Prostate gland (tissue), 2 donors: ENCODE data around the gene PGP.

Experiments
- POLR2A ChIP-seq: fragments of 450-650 bp; IDR thresholded peaks from one replicate; pipeline ENCODE4 v1.6.1; 2016; ENCODE audit warnings: antibody characterized with exemption, mild to moderate bottlenecking
- TF ChIP-seq, protein P1 (sequence below), 4 experiments: fragments of 200-600 bp in 2 of 4; fragments of 450-650 bp in 2 of 4; sonication (generic) in 2 of 4; IDR thresholded peaks; 1 replicate in 3 of 4; 2 replicates in 1 of 4; pipeline ENCODE4 v1.5.1; 2016 to 2019; ENCODE audit warnings: antibody characterized with exemption in 4 of 4, mild to moderate bottlenecking in 2 of 4, moderate library complexity in 2 of 4

DNA sequence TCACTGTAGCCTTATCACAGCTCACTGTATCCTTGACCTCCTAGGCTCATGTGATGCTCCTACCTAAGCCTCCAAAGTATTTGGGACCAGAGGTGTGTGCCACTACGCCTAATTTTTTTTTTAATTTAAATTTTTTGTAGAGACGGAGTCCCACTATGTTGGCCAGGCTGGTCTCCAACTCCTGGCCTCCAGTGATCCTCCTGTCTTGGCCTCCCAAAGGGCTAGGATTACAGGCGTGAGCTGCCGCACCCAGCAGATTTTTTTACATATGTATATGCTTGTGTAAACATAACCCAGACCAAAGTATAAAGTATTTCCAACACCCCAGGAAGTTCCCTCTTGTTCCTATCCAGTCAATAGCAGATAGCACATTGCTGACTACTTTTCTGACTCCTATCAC, 1.7 kb upstream of the PGP start:
- TF ChIP-seq, protein P1, sequence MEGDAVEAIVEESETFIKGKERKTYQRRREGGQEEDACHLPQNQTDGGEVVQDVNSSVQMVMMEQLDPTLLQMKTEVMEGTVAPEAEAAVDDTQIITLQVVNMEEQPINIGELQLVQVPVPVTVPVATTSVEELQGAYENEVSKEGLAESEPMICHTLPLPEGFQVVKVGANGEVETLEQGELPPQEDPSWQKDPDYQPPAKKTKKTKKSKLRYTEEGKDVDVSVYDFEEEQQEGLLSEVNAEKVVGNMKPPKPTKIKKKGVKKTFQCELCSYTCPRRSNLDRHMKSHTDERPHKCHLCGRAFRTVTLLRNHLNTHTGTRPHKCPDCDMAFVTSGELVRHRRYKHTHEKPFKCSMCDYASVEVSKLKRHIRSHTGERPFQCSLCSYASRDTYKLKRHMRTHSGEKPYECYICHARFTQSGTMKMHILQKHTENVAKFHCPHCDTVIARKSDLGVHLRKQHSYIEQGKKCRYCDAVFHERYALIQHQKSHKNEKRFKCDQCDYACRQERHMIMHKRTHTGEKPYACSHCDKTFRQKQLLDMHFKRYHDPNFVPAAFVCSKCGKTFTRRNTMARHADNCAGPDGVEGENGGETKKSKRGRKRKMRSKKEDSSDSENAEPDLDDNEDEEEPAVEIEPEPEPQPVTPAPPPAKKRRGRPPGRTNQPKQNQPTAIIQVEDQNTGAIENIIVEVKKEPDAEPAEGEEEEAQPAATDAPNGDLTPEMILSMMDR (IDR thresholded peaks at IDR 0.05), result no peak
- TF ChIP-seq POLR2A, result no peak
